ENCODE measurements around the gene TEAD2.
A peak's percentile ranks its signal among the peaks of the same experiment; 100 is the strongest.
"Not testable (repeated sequence)": the region's sequence is repeated elsewhere in the genome, so short reads cannot be mapped to it uniquely, and the experiment has no call there.

The TEAD2 gene

DNA sequence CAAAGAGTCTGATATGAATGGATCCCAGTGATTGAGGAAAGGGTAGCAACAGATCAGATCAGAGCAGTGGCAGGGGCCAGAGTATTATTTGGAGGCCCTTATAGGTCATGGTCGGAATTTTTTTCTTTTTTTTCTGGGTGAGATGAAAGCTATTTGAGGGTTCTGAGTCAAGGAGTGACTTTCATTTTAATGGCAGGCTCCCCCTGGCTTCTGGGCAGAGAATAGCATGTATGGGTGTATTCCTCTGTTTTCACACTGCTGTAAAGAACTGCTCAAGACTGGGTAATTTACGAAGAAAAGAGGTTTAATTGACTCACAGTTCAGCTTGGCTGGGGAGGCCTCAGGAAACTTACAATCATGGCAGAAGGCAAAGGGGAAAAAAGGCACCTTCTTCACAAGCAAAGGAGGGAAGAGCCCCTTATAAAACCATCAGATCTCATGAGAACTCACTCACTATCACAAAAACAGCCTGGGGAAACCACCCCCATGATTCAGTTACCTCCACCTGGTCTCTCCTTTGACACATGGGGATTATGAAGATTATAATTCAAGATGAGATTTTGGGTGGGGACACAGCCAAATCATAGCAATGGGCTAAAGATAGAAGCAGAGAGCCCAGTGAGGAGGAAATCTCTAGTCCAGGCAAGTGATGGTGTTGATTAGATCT, 34.2 kb downstream of the TEAD2 start:
- no peaks in the 10 kb centered on the region for H3K9me3 ChIP-seq (ENCODE audit: severe bottlenecking)
- H3K27me3 ChIP-seq (ENCODE audit: insufficient read depth, poor library complexity, severe bottlenecking): no peaks in the 10 kb centered on the region
- TF ChIP-seq, protein P1, sequence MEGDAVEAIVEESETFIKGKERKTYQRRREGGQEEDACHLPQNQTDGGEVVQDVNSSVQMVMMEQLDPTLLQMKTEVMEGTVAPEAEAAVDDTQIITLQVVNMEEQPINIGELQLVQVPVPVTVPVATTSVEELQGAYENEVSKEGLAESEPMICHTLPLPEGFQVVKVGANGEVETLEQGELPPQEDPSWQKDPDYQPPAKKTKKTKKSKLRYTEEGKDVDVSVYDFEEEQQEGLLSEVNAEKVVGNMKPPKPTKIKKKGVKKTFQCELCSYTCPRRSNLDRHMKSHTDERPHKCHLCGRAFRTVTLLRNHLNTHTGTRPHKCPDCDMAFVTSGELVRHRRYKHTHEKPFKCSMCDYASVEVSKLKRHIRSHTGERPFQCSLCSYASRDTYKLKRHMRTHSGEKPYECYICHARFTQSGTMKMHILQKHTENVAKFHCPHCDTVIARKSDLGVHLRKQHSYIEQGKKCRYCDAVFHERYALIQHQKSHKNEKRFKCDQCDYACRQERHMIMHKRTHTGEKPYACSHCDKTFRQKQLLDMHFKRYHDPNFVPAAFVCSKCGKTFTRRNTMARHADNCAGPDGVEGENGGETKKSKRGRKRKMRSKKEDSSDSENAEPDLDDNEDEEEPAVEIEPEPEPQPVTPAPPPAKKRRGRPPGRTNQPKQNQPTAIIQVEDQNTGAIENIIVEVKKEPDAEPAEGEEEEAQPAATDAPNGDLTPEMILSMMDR (IDR thresholded peaks at IDR 0.05; ENCODE audit: poor library complexity, severe bottlenecking): peak; percentile 76
- no peaks in the 10 kb centered on the region for H3K36me3 ChIP-seq (ENCODE audit: low read depth)
- no peak overlapping the region for H3K4me3 ChIP-seq (ENCODE audit: severe bottlenecking)
- no peak overlapping the region for H3K27ac ChIP-seq (ENCODE audit: poor library complexity, severe bottlenecking)
- H3K4me1 ChIP-seq (ENCODE audit: insufficient read depth, poor library complexity, severe bottlenecking): no peaks in the 10 kb centered on the region
- ATAC-seq (ENCODE audit: low read depth) (no peak; the same call in 2 of the 3 replicates), DNase-seq (ENCODE audit: low spot score) (no peak)

GRCh38 chr19:49326165-49326704, 36.0 kb downstream of the TEAD2 start:
- Histone ChIP-seq H3K4me1 (ENCODE audit: insufficient read depth, poor library complexity, severe bottlenecking) (no peaks in the 10 kb centered on the region), H3K27ac (ENCODE audit: poor library complexity, severe bottlenecking) (no peak overlapping the region), H3K9me3 (ENCODE audit: severe bottlenecking) (no peaks in the 10 kb centered on the region), H3K4me3 (ENCODE audit: severe bottlenecking) (no peak overlapping the region), H3K27me3 (ENCODE audit: insufficient read depth, poor library complexity, severe bottlenecking) (no peaks in the 10 kb centered on the region), H3K36me3 (ENCODE audit: low read depth) (no peaks in the 10 kb centered on the region)
- no peak for ATAC-seq (ENCODE audit: low read depth)
- TF ChIP-seq, protein P1 (IDR thresholded peaks at IDR 0.05; ENCODE audit: poor library complexity, severe bottlenecking): no peak
- DNase-seq (ENCODE audit: low spot score): no peak

GRCh38 chr19:49325756-49326155, 36.5 kb downstream of the TEAD2 start:
- not testable (repeated sequence) for H3K4me1 ChIP-seq (ENCODE audit: insufficient read depth, poor library complexity, severe bottlenecking); DNase-seq (ENCODE audit: low spot score); H3K27ac ChIP-seq (ENCODE audit: poor library complexity, severe bottlenecking); H3K9me3 ChIP-seq (ENCODE audit: severe bottlenecking); H3K4me3 ChIP-seq (ENCODE audit: severe bottlenecking); ATAC-seq (ENCODE audit: low read depth); H3K27me3 ChIP-seq (ENCODE audit: insufficient read depth, poor library complexity, severe bottlenecking); H3K36me3 ChIP-seq (ENCODE audit: low read depth)

GRCh38 chr19:49324801-49325576, 37.2 kb downstream of the TEAD2 start, which contains the start of gene SLC6A16:
Gene SLC6A16, minus strand, starts transcription at chr19:49325191. Its CDS starts 13,844 bp downstream, at chr19:49311347.
- Histone ChIP-seq H3K4me1 (ENCODE audit: insufficient read depth, poor library complexity, severe bottlenecking) (no peaks in the 10 kb centered on the region), H3K27me3 (ENCODE audit: insufficient read depth, poor library complexity, severe bottlenecking) (no peaks in the 10 kb centered on the region), H3K9me3 (ENCODE audit: severe bottlenecking) (no peaks in the 10 kb centered on the region), H3K36me3 (ENCODE audit: low read depth) (no peaks in the 10 kb centered on the region), H3K27ac (ENCODE audit: poor library complexity, severe bottlenecking) (no peak within 1 kb of the TSS), H3K4me3 (ENCODE audit: severe bottlenecking) (no peak within 1 kb of the TSS)
- TF ChIP-seq, protein P1 (IDR thresholded peaks at IDR 0.05; ENCODE audit: poor library complexity, severe bottlenecking): no peak
- no peak for ATAC-seq (ENCODE audit: low read depth)
- no peak for DNase-seq (ENCODE audit: low spot score)

- DNase-seq (ENCODE audit: low spot score): no peak
- no peaks in the 10 kb centered on the region for H3K36me3 ChIP-seq (ENCODE audit: low read depth)
- H3K27me3 ChIP-seq (ENCODE audit: insufficient read depth, poor library complexity, severe bottlenecking): no peaks in the 10 kb centered on the region
- no peak overlapping the region for H3K4me3 ChIP-seq (ENCODE audit: severe bottlenecking)
- TF ChIP-seq, protein P1 (IDR thresholded peaks at IDR 0.05; ENCODE audit: poor library complexity, severe bottlenecking): no peak
- no peak overlapping the region for H3K27ac ChIP-seq (ENCODE audit: poor library complexity, severe bottlenecking)
- ATAC-seq (ENCODE audit: low read depth): no peak
- no peaks in the 10 kb centered on the region for H3K4me1 ChIP-seq (ENCODE audit: insufficient read depth, poor library complexity, severe bottlenecking)
- H3K9me3 ChIP-seq (ENCODE audit: severe bottlenecking): no peaks in the 10 kb centered on the region
Measured at GRCh38 chr19:49318296-49318695, 43.9 kb downstream of the TEAD2 start.

Measured in RWPE2 (cell line).